GM12872 (cell line): ENCODE data around the gene ST8SIA6.

Experiments
- TF ChIP-seq, protein P1 (sequence below): IDR thresholded peaks from 3 replicates; pipeline ENCODE4 v1.5.1; 2011; ENCODE audit warnings: low read depth, mild to moderate bottlenecking, low read length, moderate library complexity; ENCODE audit not compliant: insufficient read depth

Gene ST8SIA6

DNA sequence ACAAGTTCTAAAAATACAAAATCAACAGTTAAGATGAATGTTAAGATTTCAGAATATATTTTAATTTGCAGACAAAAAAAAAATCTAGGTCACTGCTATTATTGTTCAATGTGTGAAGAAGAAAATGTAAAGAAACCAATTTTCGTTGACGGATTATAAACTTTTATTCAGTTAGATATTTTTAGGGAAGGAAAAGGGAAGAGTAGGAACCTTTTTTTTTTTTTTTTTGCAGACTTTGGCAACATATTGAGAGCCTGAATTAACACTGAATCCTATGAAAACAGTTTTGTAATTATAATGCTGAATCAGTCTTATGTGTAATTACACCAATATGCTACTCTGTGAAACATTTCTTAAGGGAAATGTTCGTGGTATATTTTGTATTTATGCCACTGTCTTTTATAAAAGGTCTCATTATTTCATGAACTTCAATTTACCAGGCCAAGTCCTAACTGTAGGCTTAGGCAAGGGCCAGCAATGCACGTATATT is 106.3 kb downstream of the ST8SIA6 start:
- TF ChIP-seq, protein P1, sequence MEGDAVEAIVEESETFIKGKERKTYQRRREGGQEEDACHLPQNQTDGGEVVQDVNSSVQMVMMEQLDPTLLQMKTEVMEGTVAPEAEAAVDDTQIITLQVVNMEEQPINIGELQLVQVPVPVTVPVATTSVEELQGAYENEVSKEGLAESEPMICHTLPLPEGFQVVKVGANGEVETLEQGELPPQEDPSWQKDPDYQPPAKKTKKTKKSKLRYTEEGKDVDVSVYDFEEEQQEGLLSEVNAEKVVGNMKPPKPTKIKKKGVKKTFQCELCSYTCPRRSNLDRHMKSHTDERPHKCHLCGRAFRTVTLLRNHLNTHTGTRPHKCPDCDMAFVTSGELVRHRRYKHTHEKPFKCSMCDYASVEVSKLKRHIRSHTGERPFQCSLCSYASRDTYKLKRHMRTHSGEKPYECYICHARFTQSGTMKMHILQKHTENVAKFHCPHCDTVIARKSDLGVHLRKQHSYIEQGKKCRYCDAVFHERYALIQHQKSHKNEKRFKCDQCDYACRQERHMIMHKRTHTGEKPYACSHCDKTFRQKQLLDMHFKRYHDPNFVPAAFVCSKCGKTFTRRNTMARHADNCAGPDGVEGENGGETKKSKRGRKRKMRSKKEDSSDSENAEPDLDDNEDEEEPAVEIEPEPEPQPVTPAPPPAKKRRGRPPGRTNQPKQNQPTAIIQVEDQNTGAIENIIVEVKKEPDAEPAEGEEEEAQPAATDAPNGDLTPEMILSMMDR, result no peak

DNA sequence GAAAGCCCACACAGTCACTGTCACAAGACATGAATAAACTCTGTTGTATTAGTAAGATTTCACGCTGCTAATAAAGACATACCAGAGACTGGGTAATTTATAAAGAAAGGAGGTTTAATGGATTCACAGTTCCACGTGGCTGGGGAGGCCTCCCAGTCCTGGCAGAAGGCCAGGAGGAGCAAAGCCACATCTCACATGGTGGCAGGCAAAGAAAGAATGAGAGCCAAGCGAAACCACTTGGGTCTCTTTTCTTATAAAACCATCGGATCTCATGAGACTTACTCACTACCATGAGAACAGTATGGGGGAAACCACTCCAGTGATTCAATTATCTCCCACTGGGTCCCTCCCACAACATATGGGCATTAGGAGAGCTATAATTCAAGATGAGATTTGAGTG is 110.2 kb downstream of the ST8SIA6 start:
- TF ChIP-seq, protein P1, result no peak

DNA sequence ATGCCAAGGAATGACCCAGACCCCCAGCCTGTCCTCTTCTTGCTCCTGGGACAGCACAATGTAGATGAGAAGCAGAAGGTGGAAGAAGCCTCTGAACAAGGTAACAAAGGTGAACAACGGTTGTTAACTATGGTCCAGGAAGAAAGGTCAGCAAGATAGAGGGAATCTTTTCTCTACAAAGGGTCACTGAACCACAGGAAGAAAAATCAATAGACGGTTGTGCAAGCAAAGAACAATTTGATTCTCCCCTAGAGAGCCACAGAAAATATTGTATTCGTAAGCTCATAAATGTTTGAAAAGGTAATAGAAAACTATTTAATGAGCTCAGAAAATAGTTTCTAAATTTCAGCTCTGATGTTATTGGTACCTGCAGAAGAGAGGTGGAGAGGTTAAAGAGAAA is 111.3 kb downstream of the ST8SIA6 start:
- TF ChIP-seq, protein P1, result no peak

DNA sequence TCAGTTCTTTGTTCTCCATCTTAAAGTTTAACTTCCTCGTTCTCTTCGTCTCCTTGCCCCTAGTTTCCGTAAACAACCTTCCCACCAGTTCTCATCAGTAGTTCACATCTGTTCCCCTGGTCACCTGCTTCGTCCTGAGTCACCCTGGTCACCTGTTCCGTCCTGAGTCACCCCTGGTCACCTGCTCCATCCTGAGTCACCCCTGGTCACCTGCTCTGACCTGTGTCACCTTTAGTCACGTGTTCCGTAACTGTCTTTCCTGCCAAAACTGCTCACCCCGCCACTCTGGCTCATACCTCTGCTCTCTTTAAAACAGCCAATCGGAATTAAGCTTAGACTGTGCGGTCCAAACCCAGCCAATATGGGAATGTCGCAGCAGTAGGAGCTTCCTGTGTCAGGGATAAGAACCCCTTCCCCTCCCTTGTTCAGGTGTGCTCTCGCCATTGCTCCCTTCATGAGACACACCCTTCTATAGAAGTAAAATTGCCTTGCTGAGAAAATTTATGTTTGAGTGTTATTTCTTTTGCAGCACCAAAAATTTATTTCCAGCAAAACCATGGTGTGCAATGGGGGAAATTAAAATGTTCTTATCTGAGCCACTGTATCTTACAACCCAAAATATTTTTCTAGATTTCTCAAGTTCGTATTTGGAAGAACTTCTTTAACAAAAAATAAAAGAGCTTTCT is 114.1 kb downstream of the ST8SIA6 start:
- TF ChIP-seq, protein P1, result no peak

DNA sequence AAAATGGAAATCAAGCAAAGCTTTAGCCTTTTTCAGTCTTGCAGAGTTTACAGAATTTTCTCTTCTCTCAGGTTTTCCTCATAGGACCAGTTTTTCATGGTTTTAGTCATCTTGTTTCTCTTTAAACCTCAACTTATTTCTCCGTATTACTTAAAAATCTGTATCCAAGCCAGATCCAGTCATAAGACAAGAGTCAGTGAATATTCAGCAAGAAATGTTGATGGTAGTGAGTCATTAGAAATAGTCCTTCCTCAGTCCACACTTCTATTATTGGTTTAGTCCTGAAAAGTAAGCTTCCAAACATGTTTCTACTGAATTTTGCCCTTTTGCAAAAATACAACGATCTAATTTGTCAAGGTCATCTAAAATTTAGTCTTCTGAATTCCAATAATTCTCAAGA is 119.3 kb downstream of the ST8SIA6 start:
- TF ChIP-seq, protein P1, result no peak

DNA sequence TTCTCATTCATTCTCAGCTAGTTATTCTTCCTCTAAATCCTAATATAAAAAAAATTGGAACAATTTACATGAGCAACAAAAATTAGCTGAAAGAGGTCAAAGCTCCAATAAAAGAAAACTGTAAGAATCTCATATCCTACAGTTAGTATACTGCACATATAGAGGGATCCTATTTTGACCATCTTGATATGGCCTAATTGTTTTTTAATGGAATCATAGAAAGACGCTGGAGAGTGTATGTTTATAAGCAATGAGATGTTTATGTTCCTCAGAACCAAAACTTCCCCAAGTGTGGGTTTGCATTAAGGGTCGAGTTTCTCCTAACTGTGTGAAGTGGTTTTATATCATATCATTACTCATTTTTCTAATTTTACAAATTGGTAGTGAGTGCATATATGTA is 123.9 kb downstream of the ST8SIA6 start:
- TF ChIP-seq, protein P1, result no peak

DNA sequence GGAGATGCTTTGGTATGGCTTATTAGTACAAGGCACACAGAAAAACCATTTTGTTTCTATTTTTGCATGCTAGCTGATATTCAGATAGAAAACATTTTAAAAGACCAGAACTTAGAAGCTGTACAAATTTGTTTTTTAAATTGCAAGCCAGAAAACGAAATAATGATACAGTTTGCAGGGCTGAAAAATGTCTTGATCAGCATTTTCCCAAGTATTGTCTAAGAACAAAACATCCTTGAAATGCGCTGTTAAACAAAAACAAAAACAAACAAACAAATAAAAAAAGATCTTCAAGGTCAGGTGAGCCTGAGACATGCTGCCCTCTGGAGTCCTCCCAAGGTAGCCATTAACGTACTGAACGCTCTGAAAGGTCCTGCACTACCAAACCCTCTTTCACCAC is 128.0 kb downstream of the ST8SIA6 start:
- TF ChIP-seq, protein P1, result no peak
